GM23338 (cell line): ENCODE results near the gene MOB3B. TPM values are rescaled to one million over a fixed set of nuclear protein-coding genes. Genes with fewer than 3 reads are reported as not detected.

Experiments
- ATAC-seq: fragments of 200-7000 bp; cut with Tn5 transposase; 3 replicates; pipeline ENCODE4 v1.9.1; 2020
- DNase-seq: peaks from one replicate; pipeline ENCODE4 v3.0.0-alpha.2; 2015; ENCODE audit warnings: low spot score
- H2AFZ ChIP-seq: fragments of 200-600 bp; sonication (generic); 2 replicates; pipeline ENCODE4 v1.8.0; 2016; ENCODE audit warnings: antibody characterized with exemption, mild to moderate bottlenecking, moderate library complexity
- H3F3A ChIP-seq: fragments of 200-600 bp; sonication (generic); replicated peaks from 2 replicates; pipeline ENCODE4 v1.8.0; 2017; ENCODE audit warnings: antibody characterized with exemption, mixed run types, low read depth
- H3K27ac ChIP-seq: fragments of 200-600 bp; sonication (generic); 2 replicates; pipeline ENCODE4 v1.6.1; 2016; ENCODE audit warnings: low read depth
- H3K27me3 ChIP-seq: fragments of 200-600 bp; sonication (generic); 2 replicates; pipeline ENCODE4 v1.8.0; 2016; ENCODE audit warnings: mild to moderate bottlenecking, mixed run types, moderate library complexity; ENCODE audit not compliant: insufficient read depth
- H3K36me3 ChIP-seq: fragments of 200-600 bp; sonication (generic); 2 replicates; pipeline ENCODE4 v1.8.0; 2016; ENCODE audit warnings: mild to moderate bottlenecking; ENCODE audit not compliant: insufficient read depth
- H3K4me1 ChIP-seq: fragments of 200-600 bp; sonication (generic); 2 replicates; pipeline ENCODE4 v1.8.0; 2016; ENCODE audit warnings: mild to moderate bottlenecking, moderate library complexity; ENCODE audit not compliant: insufficient read depth
- H3K4me2 ChIP-seq: fragments of 200-600 bp; sonication (generic); 2 replicates; pipeline ENCODE4 v1.7.1; 2017; ENCODE audit warnings: mixed run types
- H3K4me3 ChIP-seq: fragments of 200-600 bp; sonication (generic); 2 replicates; pipeline ENCODE4 v1.6.1; 2016; ENCODE audit warnings: mixed run types
- H3K79me2 ChIP-seq: fragments of 200-600 bp; sonication (generic); replicated peaks from 2 replicates; pipeline ENCODE4 v1.8.0; 2017; ENCODE audit warnings: mild to moderate bottlenecking; ENCODE audit not compliant: insufficient read depth
- H3K9me2 ChIP-seq: fragments of 200-600 bp; sonication (generic); 2 replicates; pipeline ENCODE4 v1.8.0; 2017; ENCODE audit not compliant: insufficient read depth
- H4K20me1 ChIP-seq: fragments of 200-600 bp; sonication (generic); replicated peaks from 2 replicates; pipeline ENCODE4 v1.8.0; 2017; ENCODE audit warnings: mild to moderate bottlenecking; ENCODE audit not compliant: insufficient read depth
- H3K27ac Mint-ChIP-seq: 2 replicates; pipeline ENCODE4 v1.8.0; 2020; ENCODE audit warnings: inconsistent platforms, mild to moderate bottlenecking, moderate library complexity, mixed read lengths
- H3K27me3 Mint-ChIP-seq: 3 replicates; pipeline ENCODE4 v1.8.0; 2022; ENCODE audit warnings: low read depth, mild to moderate bottlenecking, moderate library complexity, mixed read lengths, inconsistent platforms; ENCODE audit not compliant: insufficient read depth, poor library complexity
- H3K36me3 Mint-ChIP-seq: 3 replicates; pipeline ENCODE4 v1.8.0; 2021; ENCODE audit warnings: low read depth, mild to moderate bottlenecking, inconsistent platforms, moderate library complexity, mixed read lengths
- H3K4me1 Mint-ChIP-seq: 3 replicates; pipeline ENCODE4 v1.8.0; 2020; ENCODE audit warnings: mild to moderate bottlenecking, inconsistent platforms, mixed read lengths
- H3K4me3 Mint-ChIP-seq: 3 replicates; pipeline ENCODE4 v1.8.0; 2021; ENCODE audit warnings: moderate library complexity, mild to moderate bottlenecking, inconsistent platforms, mixed read lengths
- H3K9me3 Mint-ChIP-seq: 3 replicates; pipeline ENCODE4 v1.8.0; 2020; ENCODE audit warnings: moderate library complexity, mild to moderate bottlenecking, inconsistent platforms, mixed read lengths
- CREB1 ChIP-seq: fragments of 250-450 bp; sonication (Bioruptor Pico); IDR thresholded peaks from 2 replicates; pipeline ENCODE4 v1.5.0; 2020; ENCODE audit warnings: low read depth, mild to moderate bottlenecking, moderate library complexity
- CTCF ChIP-seq, 2 experiments: fragments of 200-600 bp in 1 of 2; sonication (generic) in 1 of 2; conservative IDR thresholded peaks; 2 replicates each; pipeline versions ENCODE4 v1.5.1 to v1.6.1; 2016 to 2017; ENCODE audit warnings: antibody characterized with exemption in 2 of 2, low read depth in 2 of 2, mild to moderate bottlenecking in 2 of 2, moderate library complexity in 1 of 2
- ETS1 ChIP-seq: IDR thresholded peaks from 2 replicates; pipeline ENCODE4 v1.6.1; 2016; ENCODE audit warnings: antibody characterized with exemption
- EZH2phosphoT487 ChIP-seq: fragments of 200-600 bp; sonication (generic); IDR thresholded peaks from one replicate; pipeline ENCODE4 v1.8.1; 2018; ENCODE audit warnings: antibody characterized with exemption; ENCODE audit not compliant: unreplicated experiment
- JUNB ChIP-seq: IDR thresholded peaks from one replicate; pipeline ENCODE4 v1.6.1; 2016; ENCODE audit warnings: antibody characterized with exemption; ENCODE audit not compliant: unreplicated experiment
- NANOG ChIP-seq: IDR thresholded peaks from 2 replicates; pipeline ENCODE4 v1.6.1; 2016; ENCODE audit warnings: antibody characterized with exemption, borderline replicate concordance
- POLR2AphosphoS5 ChIP-seq: IDR thresholded peaks from 2 replicates; pipeline ENCODE4 v1.6.1; 2016; ENCODE audit warnings: antibody characterized with exemption, low read depth
- REST ChIP-seq: IDR thresholded peaks from one replicate; pipeline ENCODE4 v1.6.1; 2018; ENCODE audit warnings: antibody characterized with exemption; ENCODE audit not compliant: unreplicated experiment
- STAT1 ChIP-seq: IDR thresholded peaks from one replicate; pipeline ENCODE4 v1.6.1; 2016; ENCODE audit warnings: antibody characterized with exemption; ENCODE audit not compliant: unreplicated experiment
- ZNF114 ChIP-seq: fragments of 250-450 bp; sonication (Bioruptor Pico); IDR thresholded peaks from 2 replicates; pipeline ENCODE4 v1.5.0; 2020; ENCODE audit warnings: mild to moderate bottlenecking, moderate library complexity
- ZNF331 ChIP-seq: fragments of 250-450 bp; sonication (Bioruptor Pico); IDR thresholded peaks from 2 replicates; pipeline ENCODE4 v1.5.0; 2020; ENCODE audit warnings: low read depth, mild to moderate bottlenecking, moderate library complexity
- ZNF462 ChIP-seq: fragments of 250-450 bp; sonication (Bioruptor Pico); IDR thresholded peaks from 2 replicates; pipeline ENCODE4 v1.5.0; 2020; ENCODE audit warnings: mild to moderate bottlenecking, moderate library complexity
- polyA plus RNA-seq: library from polyadenylated mRNA; unstranded; fragments of >200 nt; fragmentation: Nextera tagmentation; extraction: Ambion mirVana; gene quantifications from 2 replicates; pipeline ENCODE4 v1.2.1, GENCODE V29; 2016
- total RNA-seq: library from RNA; depleted of rRNA; stranded (reverse); fragments of >200 nt; shearing (Covaris generic); gene quantifications from 2 replicates; pipeline ENCODE4 v1.2.3, GENCODE V29; 2014

The MOB3B gene
- total and polyA plus RNA-seq, 2 experiments from 2014 or later: 7.6 to 12.1 TPM

- Histone ChIP-seq H4K20me1 (no peaks in the 10 kb centered on the region; the same call in 1 of the 2 replicates), H3K79me2 (no peaks in the 10 kb centered on the region), H2AFZ (no peak overlapping the region), H3K4me2 (no peak overlapping the region), H3K9me2 (no peaks in the 10 kb centered on the region), H3K27me3 (no peaks in the 10 kb centered on the region), H3F3A (no peaks in the 10 kb centered on the region), H3K36me3 (peaks cover 6% of the 10 kb centered on the region), H3K27ac (no peak overlapping the region), H3K4me1 (no peaks in the 10 kb centered on the region), H3K4me3 (no peak overlapping the region)
- DNase-seq (no peak), ATAC-seq (no peak)
- peaks cover 13% of the 10 kb centered on the region for H3K4me1 Mint-ChIP-seq
- no peak overlapping the region for H3K4me3 Mint-ChIP-seq
- H3K27me3 Mint-ChIP-seq: no peaks in the 10 kb centered on the region
- H3K9me3 Mint-ChIP-seq: no peaks in the 10 kb centered on the region
- peaks cover 28% of the 10 kb centered on the region for H3K36me3 Mint-ChIP-seq
- TF ChIP-seq ZNF462: no peak
- TF ChIP-seq CTCF (conservative IDR thresholded peaks at IDR 0.05; ENCODE audit: low read depth in 2 of 2): no peak
- no peak for TF ChIP-seq EZH2phosphoT487
- TF ChIP-seq STAT1: no peak
- no peak for TF ChIP-seq POLR2AphosphoS5
- TF ChIP-seq ZNF114: no peak
- TF ChIP-seq ZNF331 (CRISPR knock-in tag): no peak
- no peak for TF ChIP-seq REST
- TF ChIP-seq ETS1: no peak
- TF ChIP-seq JUNB: no peak
- TF ChIP-seq CREB1: no peak
- no peak for TF ChIP-seq NANOG
- H3K27ac Mint-ChIP-seq: 0 out of 2 replicates have a peak overlapping the region, but pooled peaks have one; percentile 18
These were observed 12.9 kb upstream of the MOB3B start for GRCh38 chr9:27542508-27542907.
